Measurements from ENCODE around the gene DSC2.

DSC2 gene

DNA sequence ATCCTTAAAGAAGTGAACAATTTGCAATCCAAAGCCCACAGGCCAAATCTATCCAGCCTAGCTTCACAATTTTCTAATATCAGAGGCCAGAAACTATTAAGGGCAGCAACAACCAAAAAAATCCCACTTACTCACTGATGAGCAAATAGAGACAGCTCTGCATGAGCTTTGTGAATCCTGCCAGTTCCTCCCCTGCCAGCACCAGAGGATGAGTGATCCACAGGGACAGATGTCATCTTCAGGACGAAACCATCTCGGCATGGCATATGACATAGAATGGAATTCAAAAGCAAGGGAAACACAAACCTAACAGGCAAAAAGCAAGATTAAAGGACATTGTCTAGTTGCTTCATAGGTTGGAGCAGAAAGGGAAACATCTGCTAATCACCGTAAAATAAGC lies 2.2 kb upstream of the DSC2 start:
- no peak overlapping the region for H3K4me3 ChIP-seq (ENCODE audit: low read depth, low read length)
- TF ChIP-seq, protein P1, sequence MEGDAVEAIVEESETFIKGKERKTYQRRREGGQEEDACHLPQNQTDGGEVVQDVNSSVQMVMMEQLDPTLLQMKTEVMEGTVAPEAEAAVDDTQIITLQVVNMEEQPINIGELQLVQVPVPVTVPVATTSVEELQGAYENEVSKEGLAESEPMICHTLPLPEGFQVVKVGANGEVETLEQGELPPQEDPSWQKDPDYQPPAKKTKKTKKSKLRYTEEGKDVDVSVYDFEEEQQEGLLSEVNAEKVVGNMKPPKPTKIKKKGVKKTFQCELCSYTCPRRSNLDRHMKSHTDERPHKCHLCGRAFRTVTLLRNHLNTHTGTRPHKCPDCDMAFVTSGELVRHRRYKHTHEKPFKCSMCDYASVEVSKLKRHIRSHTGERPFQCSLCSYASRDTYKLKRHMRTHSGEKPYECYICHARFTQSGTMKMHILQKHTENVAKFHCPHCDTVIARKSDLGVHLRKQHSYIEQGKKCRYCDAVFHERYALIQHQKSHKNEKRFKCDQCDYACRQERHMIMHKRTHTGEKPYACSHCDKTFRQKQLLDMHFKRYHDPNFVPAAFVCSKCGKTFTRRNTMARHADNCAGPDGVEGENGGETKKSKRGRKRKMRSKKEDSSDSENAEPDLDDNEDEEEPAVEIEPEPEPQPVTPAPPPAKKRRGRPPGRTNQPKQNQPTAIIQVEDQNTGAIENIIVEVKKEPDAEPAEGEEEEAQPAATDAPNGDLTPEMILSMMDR (IDR thresholded peaks at IDR 0.05; ENCODE audit: control insufficient read depth, extremely low read depth, insufficient read depth): no peak
- DNase-seq (ENCODE audit: low read depth): no peak

DNA sequence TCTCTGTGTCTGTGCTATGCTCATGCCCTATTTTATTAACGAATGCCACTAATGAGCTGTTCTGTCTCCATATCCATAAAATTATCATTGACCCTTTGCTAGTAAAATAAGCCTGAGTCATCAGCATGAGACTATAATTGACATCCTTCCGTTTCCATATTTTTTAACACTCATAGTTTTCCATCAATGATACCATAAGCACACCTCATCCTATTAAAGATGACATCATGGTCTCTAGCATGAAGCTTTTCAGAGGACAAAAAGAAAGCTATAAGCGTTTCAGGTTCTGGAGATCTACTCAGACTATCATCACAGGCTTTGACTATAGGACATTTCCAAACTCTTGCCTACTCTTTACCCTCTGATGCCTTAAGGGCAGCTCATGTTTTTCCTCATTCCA lies 1.2 kb upstream of the DSC2 start:
- TF ChIP-seq, protein P1 (IDR thresholded peaks at IDR 0.05; ENCODE audit: control insufficient read depth, extremely low read depth, insufficient read depth): no peak
- no peak for DNase-seq (ENCODE audit: low read depth)

DNA sequence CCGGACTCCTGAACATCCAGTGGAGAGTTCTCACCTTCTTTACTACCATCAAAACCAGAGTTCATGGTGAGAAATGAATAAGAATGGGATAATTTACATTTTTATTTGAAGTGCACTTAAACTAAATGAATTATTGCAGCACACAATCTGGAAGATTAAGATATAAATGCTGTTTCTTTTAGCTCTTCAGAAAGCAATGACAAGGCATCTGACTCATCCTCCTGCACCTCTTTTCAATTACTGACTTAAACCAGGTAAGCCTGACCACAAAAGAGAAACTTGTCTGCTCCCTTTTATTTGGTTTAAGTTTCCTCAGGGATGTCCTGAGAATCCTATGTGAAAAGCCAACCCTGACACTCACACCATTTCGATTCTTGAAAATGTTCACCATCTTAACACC lies 720 bp upstream of the DSC2 start:
- TF ChIP-seq, protein P1 (IDR thresholded peaks at IDR 0.05; ENCODE audit: control insufficient read depth, extremely low read depth, insufficient read depth): no peak
- no peak for DNase-seq (ENCODE audit: low read depth)
- peak overlapping the region; percentile 60; the same call in 1 of the 2 replicates for H3K4me3 ChIP-seq (ENCODE audit: low read depth, low read length)

More for the DNA sequence above, 1.2 kb upstream of the DSC2 start:
- H3K4me3 ChIP-seq (ENCODE audit: low read depth, low read length): no peak overlapping the region

DNA sequence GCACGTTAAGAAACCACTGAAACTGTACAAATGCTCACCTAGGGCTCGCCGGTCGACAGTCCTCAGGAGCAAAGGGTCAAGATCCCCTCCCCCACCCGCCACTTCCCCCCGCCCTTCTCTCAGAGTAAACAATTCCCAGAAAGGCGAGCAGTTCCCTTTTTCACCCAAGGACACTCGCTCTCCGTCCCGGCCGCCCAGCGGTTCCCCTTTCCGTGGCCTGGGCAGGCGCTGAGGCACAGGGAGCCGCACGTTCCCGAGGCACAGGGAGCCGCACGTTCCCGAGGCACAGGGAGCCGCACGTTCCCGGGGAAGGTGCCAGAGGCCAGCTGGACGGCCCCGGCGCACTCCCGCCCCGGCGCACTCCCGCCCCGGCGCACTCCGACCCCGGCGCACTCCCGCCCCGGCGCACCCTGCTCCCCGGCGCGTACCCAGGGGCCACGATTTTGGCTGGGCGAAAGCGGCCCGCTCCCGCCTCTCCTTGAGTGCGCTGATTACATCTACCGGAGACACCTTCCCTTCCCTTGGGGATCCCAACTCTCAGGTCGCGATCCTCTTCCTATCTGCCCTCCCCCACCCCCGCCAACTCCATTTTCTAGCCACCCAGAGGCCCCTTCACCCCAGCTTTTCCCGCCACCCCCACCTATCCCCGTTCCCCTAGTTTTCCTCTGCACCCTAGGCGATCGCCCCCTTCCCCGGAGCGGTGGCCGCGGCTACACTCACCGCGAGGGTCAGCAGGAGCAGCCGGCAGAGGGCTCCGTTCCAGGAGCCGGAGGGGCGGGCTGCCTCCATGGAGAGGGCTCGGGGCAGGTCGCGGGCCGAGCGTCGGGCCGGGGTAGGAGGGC lies 817 bp downstream of the DSC2 start:
- peak; percentile 28 for DNase-seq (ENCODE audit: low read depth)
- H3K4me3 ChIP-seq (ENCODE audit: low read depth, low read length): peak overlapping the region; percentile 60

DNA sequence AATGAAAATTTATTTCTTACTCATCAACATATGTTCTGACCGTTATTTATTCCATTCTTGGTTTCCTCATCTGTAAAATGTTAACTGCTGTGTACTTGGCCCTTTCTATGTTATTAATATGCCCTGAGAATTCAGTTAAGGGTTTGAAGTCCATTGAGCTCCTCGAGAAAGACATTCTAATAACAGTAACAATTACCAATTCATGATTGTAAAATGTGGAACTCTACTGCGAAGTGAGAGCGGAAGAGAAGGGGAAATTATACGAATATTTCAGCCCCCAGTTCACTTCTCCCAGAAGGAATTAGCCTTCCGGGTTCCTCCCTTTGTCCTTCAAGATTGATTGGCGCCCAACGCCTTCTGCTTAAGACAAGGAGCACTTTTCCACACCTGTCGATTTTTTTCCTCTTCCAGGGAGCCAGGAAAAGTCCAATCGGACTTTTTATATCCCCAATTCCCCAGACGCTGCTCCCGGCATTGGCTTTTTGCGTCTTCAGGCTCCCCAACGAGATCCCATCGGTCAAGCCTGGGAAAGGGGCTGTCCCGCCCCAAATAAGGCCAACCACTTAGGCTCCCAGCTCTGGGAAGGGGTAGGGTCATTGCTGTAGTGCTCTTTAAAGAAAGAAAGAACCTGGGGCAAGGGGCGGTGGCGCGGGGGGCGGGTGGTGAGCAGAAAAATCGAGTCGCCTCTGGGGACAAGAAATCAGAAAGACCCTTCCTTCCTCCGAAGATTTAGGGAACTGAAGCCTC lies 1.6 kb downstream of the DSC2 start:
- peak overlapping the region; percentile 60 for H3K4me3 ChIP-seq (ENCODE audit: low read depth, low read length)
- no peak for DNase-seq (ENCODE audit: low read depth)
- TF ChIP-seq, protein P1 (IDR thresholded peaks at IDR 0.05; ENCODE audit: control insufficient read depth, extremely low read depth, insufficient read depth): no peak

More for the DNA sequence above, 817 bp downstream of the DSC2 start:
- TF ChIP-seq, protein P1 (IDR thresholded peaks at IDR 0.05; ENCODE audit: control insufficient read depth, extremely low read depth, insufficient read depth): peak; percentile 37

DNA sequence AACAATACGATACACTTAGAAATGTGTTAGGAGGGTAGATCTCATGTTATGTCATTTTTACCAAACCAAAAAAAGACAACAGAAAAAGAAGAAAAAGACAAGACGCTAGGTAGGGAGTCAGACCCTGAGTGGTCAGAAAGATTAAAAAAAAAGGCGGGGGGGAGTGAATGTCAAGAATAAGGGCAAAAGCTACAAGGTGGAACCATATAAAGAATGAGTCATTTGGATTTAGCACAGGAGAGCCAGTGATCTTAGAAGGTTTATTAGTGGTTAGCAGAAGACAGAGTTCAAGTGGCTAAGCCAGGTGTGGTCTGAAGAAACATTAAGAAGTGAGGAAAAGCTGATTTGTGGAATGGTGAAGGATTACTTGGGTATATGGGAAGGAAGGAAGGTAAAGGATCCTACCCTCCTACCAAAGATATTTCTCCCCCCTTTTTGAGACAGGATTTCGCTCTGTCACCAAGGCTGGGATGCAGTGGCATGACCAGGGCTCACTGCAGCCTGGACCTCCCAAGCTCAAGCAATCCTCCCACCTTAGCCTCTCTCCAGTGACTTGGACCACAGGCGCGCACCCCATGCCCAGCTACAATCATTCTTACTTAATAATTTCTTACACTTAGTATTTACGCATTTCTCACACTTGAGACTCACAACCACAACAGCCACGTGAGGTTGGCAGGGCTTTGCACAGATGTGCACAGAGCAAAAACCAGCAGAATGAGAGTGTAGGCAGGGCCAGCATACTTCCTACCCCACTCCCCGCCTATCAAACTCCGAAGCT lies 2.6 kb downstream of the DSC2 start:
- H3K4me3 ChIP-seq (ENCODE audit: low read depth, low read length): peak overlapping the region; percentile 60
- TF ChIP-seq, protein P1 (IDR thresholded peaks at IDR 0.05; ENCODE audit: control insufficient read depth, extremely low read depth, insufficient read depth): no peak
- DNase-seq (ENCODE audit: low read depth): no peak

Data from LNCaP clone FGC (cell line).